Kidney (tissue), 14 donors: ENCODE data around the gene RIC8B. TPM values are rescaled to one million over a fixed set of nuclear protein-coding genes. Genes with fewer than 3 reads are reported as not detected.
A peak's percentile ranks its signal among the peaks of the same experiment; 100 is the strongest.

Source experiments
- DNase-seq, 5 donors: peaks; one replicate each; pipeline ENCODE4 v3.0.0-alpha.2; 2013 to 2020
- FAIRE-seq: peaks from 2 replicates; lab custom pipeline; 2012; peaks lifted over from hg19 to GRCh38; lab: Jason Lieb, UNC
- H3K27ac ChIP-seq, 2 donors: one replicate each; pipeline ENCODE4 v1.7.0; 2013; ENCODE audit warnings: low read depth in 2 of 2, low read length in 2 of 2, inconsistent platforms in 1 of 2
- H3K27me3 ChIP-seq: one replicate; pipeline ENCODE4 v1.7.1; 2013; ENCODE audit warnings: low read length, inconsistent platforms; ENCODE audit not compliant: control insufficient read depth, insufficient read depth
- H3K36me3 ChIP-seq, 3 donors: one replicate each; pipeline versions ENCODE4 v1.7.0 to v1.7.1; 2013; ENCODE audit warnings: low read length in 3 of 3, control low read depth in 1 of 3, inconsistent platforms in 1 of 3; ENCODE audit not compliant: insufficient read depth in 3 of 3, control insufficient read depth in 2 of 3
- H3K4me1 ChIP-seq, 3 donors: one replicate each; pipeline versions ENCODE4 v1.7.0 to v1.7.1; 2013; ENCODE audit warnings: low read length in 3 of 3, inconsistent platforms in 1 of 3, low read depth in 1 of 3; ENCODE audit not compliant: control insufficient read depth in 2 of 3, insufficient read depth in 2 of 3
- H3K4me3 ChIP-seq, 3 donors: one replicate each; pipeline versions ENCODE4 v1.7.0 to v1.8.1; 2013; ENCODE audit warnings: low read length in 3 of 3, control low read depth in 1 of 3, inconsistent platforms in 1 of 3
- H3K9ac ChIP-seq, 3 donors: one replicate each; pipeline versions ENCODE4 v1.7.0 to v1.7.1; 2013; ENCODE audit warnings: low read length in 3 of 3, control low read depth in 1 of 3, inconsistent platforms in 1 of 3
- H3K9me3 ChIP-seq, 3 donors: one replicate each; pipeline versions ENCODE4 v1.7.0 to v1.7.1; 2013; ENCODE audit warnings: low read length in 3 of 3, control low read depth in 1 of 3, inconsistent platforms in 1 of 3; ENCODE audit not compliant: control insufficient read depth in 2 of 3, insufficient read depth in 1 of 3
- intact Hi-C: fragments of 100-400 bp; cut with DNase I; formaldehyde crosslinking; loops from one replicate; pipeline ENCODE4 v1.11.1; 2022
- polyA plus RNA-seq: library from polyadenylated mRNA; stranded (reverse); fragments of 350-450 nt; fragmentation: Illumina TruSeq; extraction: RNeasy Lipid Tissue Mini Kit (QIAGEN cat#74804); gene quantifications from one replicate; pipeline ENCODE4 v1.2.3, GENCODE V29; 2014; ENCODE audit warnings: low read depth, low replicate concordance; ENCODE audit not compliant: insufficient read depth
- total RNA-seq: library from RNA; stranded (reverse); fragmentation: NEBNext Ultra II Directional; extraction: Animal tissue kit (Norgen Biotek cat#: 25700); gene quantifications from one replicate; pipeline ENCODE4 v1.2.1, GENCODE V29; 2021
- TF ChIP-seq, protein P1 (sequence below): IDR thresholded peaks from 3 replicates; pipeline ENCODE4 v1.5.1; 2012; ENCODE audit warnings: mild to moderate bottlenecking, moderate library complexity, borderline replicate concordance; ENCODE audit not compliant: insufficient read depth; ENCODE audit errors: extremely low read depth
- donor health status: control.
- donor health status: control.
- donor health status: control.
- donor health status: control.
- donor health status: control.
- donor health status: DM: yes; HTN: yes; CAD: no.
- donor health status: Normal renal cell carcinoma (clear cell type).

RIC8B gene
- total and polyA plus RNA-seq, 2 donors from 2014 or later, result 7.7 to 18.0 TPM

- no peak overlapping the region for H3K4me3 ChIP-seq
- no peak for DNase-seq
- no peaks in the 10 kb centered on the region for H3K36me3 ChIP-seq
- peaks cover 0 to 2% (median 0%) of the 10 kb centered on the region in 3 donors for H3K4me1 ChIP-seq
- H3K9me3 ChIP-seq, result no peaks in the 10 kb centered on the region
- no peak overlapping the region for H3K9ac ChIP-seq
- no peak for FAIRE-seq
- TF ChIP-seq, protein P1, sequence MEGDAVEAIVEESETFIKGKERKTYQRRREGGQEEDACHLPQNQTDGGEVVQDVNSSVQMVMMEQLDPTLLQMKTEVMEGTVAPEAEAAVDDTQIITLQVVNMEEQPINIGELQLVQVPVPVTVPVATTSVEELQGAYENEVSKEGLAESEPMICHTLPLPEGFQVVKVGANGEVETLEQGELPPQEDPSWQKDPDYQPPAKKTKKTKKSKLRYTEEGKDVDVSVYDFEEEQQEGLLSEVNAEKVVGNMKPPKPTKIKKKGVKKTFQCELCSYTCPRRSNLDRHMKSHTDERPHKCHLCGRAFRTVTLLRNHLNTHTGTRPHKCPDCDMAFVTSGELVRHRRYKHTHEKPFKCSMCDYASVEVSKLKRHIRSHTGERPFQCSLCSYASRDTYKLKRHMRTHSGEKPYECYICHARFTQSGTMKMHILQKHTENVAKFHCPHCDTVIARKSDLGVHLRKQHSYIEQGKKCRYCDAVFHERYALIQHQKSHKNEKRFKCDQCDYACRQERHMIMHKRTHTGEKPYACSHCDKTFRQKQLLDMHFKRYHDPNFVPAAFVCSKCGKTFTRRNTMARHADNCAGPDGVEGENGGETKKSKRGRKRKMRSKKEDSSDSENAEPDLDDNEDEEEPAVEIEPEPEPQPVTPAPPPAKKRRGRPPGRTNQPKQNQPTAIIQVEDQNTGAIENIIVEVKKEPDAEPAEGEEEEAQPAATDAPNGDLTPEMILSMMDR, result no peak
- no peaks in the 10 kb centered on the region for H3K27me3 ChIP-seq
- intact Hi-C loops, result no loop called here
- H3K27ac ChIP-seq, result no peak overlapping the region
Observed at GRCh38 chr12:106902053-106902452, 127.6 kb downstream of the RIC8B start.

DNA sequence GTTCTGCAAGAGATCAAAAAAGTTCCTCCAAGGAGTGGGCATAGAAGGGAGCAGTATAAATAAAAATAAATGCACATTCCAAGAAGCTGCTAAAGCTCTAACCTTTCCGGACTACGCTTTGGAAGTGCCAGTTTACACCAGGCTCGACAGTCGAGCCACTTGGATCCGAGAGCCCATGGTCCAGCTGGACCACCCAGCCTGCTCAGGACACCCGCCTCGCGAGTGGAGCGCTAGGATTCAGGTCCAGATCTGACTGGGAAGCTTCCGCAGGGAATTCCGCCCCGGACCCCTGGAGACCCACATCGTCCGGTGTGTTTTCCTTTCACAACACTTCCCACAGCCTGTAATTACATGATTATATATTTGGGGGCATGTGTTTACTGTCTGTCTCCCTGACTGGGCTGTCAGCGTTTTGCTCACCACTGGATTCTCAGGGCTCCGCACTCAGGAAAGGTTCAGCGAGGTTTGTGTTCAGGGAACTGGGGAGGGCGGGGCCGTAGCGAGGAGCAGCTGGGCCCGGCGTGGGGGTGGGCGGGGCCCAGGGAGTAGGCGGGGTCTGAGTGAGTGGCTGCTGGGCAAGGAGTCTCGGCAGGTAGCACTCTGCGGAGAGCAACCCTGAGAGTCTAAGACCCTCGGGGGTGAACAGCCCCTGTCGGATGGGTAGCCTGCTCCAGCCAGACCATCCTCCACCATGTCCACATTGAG, 128.9 kb downstream of the RIC8B start:
- Histone ChIP-seq H3K9ac (peak overlapping the region; percentile 8 to 57 (median 26)), H3K36me3 (no peaks in the 10 kb centered on the region), H3K4me3 (peak overlapping the region; percentile 34 to 73 (median 54)), H3K27ac (no peak overlapping the region), H3K4me1 (peaks cover 0 to 2% (median 0%) of the 10 kb centered on the region in 3 donors), H3K27me3 (no peaks in the 10 kb centered on the region), H3K9me3 (no peaks in the 10 kb centered on the region)
- intact Hi-C loops, result no loop called here
- TF ChIP-seq, protein P1, result no peak
- FAIRE-seq (no peak), DNase-seq (peak; percentile 90 to 91 (median 90))

DNA sequence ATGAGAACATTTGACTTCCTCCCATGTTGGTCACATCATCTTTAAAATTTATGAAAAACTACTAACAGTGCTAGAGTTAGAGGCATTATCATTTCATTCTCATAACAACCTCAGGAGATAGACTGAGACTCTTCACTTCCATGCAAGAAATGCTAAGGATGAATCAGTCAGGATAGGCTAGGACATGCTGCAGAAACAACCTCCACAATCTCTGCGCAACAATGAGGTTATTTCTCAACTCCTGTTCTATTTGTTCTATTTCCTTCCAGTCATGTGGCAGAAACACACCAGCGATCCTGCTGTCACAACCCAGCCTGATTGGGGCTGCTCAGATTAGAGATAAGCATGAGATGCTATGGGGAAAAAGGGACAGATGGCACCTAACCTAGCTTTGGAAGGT, 132.2 kb downstream of the RIC8B start:
- no peak for DNase-seq
- no peak overlapping the region for H3K4me3 ChIP-seq
- TF ChIP-seq, protein P1, result no peak
- H3K9me3 ChIP-seq, result no peaks in the 10 kb centered on the region
- no peaks in the 10 kb centered on the region for H3K36me3 ChIP-seq
- no peak for FAIRE-seq
- H3K27me3 ChIP-seq, result no peaks in the 10 kb centered on the region
- intact Hi-C loops, result no loop called here
- peaks cover 0 to 2% (median 0%) of the 10 kb centered on the region in 3 donors for H3K4me1 ChIP-seq
- H3K27ac ChIP-seq, result no peak overlapping the region
- H3K9ac ChIP-seq, result no peak overlapping the region
